ENCODE results near the gene SLITRK6. TPM values are rescaled to one million over a fixed set of nuclear protein-coding genes. Genes with fewer than 3 reads are reported as not detected.

Gene SLITRK6
- total RNA-seq (2021; ENCODE audit: unreplicated experiment) = not detected
- polyA plus RNA-seq (2012) = 0.05 TPM in 1 of 2 replicates, not detected in the other
- Bru-seq, nascent RNA = percentile 6 among the genes with signal in this experiment
- BruChase-seq, experiment 1, labeled RNA remaining after a 6-hour chase = percentile 6 among the genes with signal in this experiment
- percentile 14 among the genes with signal in this experiment for BruChase-seq, experiment 2, labeled RNA remaining after a 2-hour chase
- long read RNA-seq = 0 reads

GRCh38 chr13:85799097-85799582 is at the start of gene SLITRK6:
TSS of gene SLITRK6 (minus strand) at chr13:85799419. CDS start at chr13:85796508, 2,911 bp downstream.
- Histone ChIP-seq H3K4me2 (ENCODE audit: low read length) (0 out of 2 replicates have a peak within 1 kb of the TSS, but pooled peaks have one; percentile 12), H3K4me3 (replicated peaks in 1 of 2; ENCODE audit: low read depth in 1 of 2, low read length in 2 of 2) (no peak within 1 kb of the TSS), H3K9ac (ENCODE audit: low read length) (no peak within 1 kb of the TSS), H3K79me2 (ENCODE audit: insufficient read depth, low read length) (no peaks in the 10 kb centered on the region), H3K27ac (ENCODE audit: low read depth, low read length) (no peak within 1 kb of the TSS), H2AFZ (ENCODE audit: low read depth, low read length, poor library complexity, severe bottlenecking) (no peak within 1 kb of the TSS), H3K27me3 (ENCODE audit: insufficient read depth, low read length) (no peaks in the 10 kb centered on the region), H3K9me3 (ENCODE audit: control insufficient read depth in 1 of 2, insufficient read depth in 1 of 2, low read depth in 1 of 2, low read length in 2 of 2) (no peaks in the 10 kb centered on the region; a peak in 1 of 4 replicates), H4K20me1 (ENCODE audit: insufficient read depth) (no peaks in the 10 kb centered on the region), H3K4me1 (ENCODE audit: control insufficient read depth in 1 of 2, insufficient read depth in 2 of 2, low read length in 2 of 2) (no peaks in the 10 kb centered on the region), H3K9me2 (ENCODE audit: insufficient read depth) (no peaks in the 10 kb centered on the region), H3K36me3 (ENCODE audit: control insufficient read depth in 1 of 2, insufficient read depth in 2 of 2, low read length in 2 of 2) (no peaks in the 10 kb centered on the region)
- no TSS peak for BruUV-seq (replicated peaks)
- no peak for TF ChIP-seq CEBPB (IDR thresholded peaks at IDR 0.05; ENCODE audit: low read depth)
- TF ChIP-seq RAD21 (IDR thresholded peaks at IDR 0.05; ENCODE audit: low read depth) = peak; percentile 27; the same call in 1 of the 2 replicates
- ChIA-PET RAD21 (ENCODE audit: low non-redundant PET in 1 of 2, low total read pairs in 2 of 2, uncharacterized antibody in 2 of 2, unreplicated experiment in 2 of 2) (no interaction called here), POLR2A (no interaction called here), CTCF (interaction anchor here (1.4 kb wide), 1 partner anchor 29 kb away, joined by 5 read pairs; no protein-coding TSS in a partner anchor)
- DNase-seq (ENCODE audit: low read depth, low spot score) = peak; percentile 15
- intact Hi-C loops (cut with micrococcal nuclease) = no loop called here
- peak; percentile 75 for ATAC-seq

- Histone ChIP-seq H3K9ac (ENCODE audit: low read length) (no peak overlapping the region), H3K36me3 (ENCODE audit: control insufficient read depth in 1 of 2, insufficient read depth in 2 of 2, low read length in 2 of 2) (no peaks in the 10 kb centered on the region), H3K27ac (ENCODE audit: low read depth, low read length) (no peak overlapping the region), H3K27me3 (ENCODE audit: insufficient read depth, low read length) (no peaks in the 10 kb centered on the region), H3K4me1 (ENCODE audit: control insufficient read depth in 1 of 2, insufficient read depth in 2 of 2, low read length in 2 of 2) (no peaks in the 10 kb centered on the region), H3K79me2 (ENCODE audit: insufficient read depth, low read length) (no peaks in the 10 kb centered on the region), H4K20me1 (ENCODE audit: insufficient read depth) (no peaks in the 10 kb centered on the region), H3K9me2 (ENCODE audit: insufficient read depth) (no peaks in the 10 kb centered on the region), H3K4me2 (ENCODE audit: low read length) (no peak overlapping the region), H2AFZ (ENCODE audit: low read depth, low read length, poor library complexity, severe bottlenecking) (no peak overlapping the region), H3K4me3 (replicated peaks in 1 of 2; ENCODE audit: low read depth in 1 of 2, low read length in 2 of 2) (no peak overlapping the region), H3K9me3 (ENCODE audit: control insufficient read depth in 1 of 2, insufficient read depth in 1 of 2, low read depth in 1 of 2, low read length in 2 of 2) (peaks cover 6 to 11% of the 10 kb centered on the region in 2 experiments; a peak in 2 of 4 replicates)
- intact Hi-C loops (cut with micrococcal nuclease) = no loop called here
- no peak for ATAC-seq
- POLR2A ChIA-PET = no interaction called here
- RAD21 ChIA-PET (ENCODE audit: low non-redundant PET in 1 of 2, low total read pairs in 2 of 2, uncharacterized antibody in 2 of 2, unreplicated experiment in 2 of 2) = no interaction called here
- no TSS peak for BruUV-seq (replicated peaks)
- CTCF ChIA-PET = no interaction called here
- DNase-seq (ENCODE audit: low read depth, low spot score) = no peak
- no peak for TF ChIP-seq CBX3 (IDR thresholded peaks at IDR 0.05; ENCODE audit: low read depth)
- no peak for TF ChIP-seq ZBTB33 (IDR thresholded peaks at IDR 0.05; ENCODE audit: extremely low read depth, insufficient replicate concordance, low read length)
- no peak for TF ChIP-seq REST (IDR thresholded peaks at IDR 0.05; ENCODE audit: low read depth)
- no peak for TF ChIP-seq ATF3 (IDR thresholded peaks at IDR 0.05)
- TF ChIP-seq JUND (IDR thresholded peaks at IDR 0.05) = no peak
- no peak for TF ChIP-seq ZFX (IDR thresholded peaks at IDR 0.05)
- no peak for TF ChIP-seq MAX (IDR thresholded peaks at IDR 0.05)
- TF ChIP-seq CTCF (IDR thresholded peaks at IDR 0.05 in 2 of 3, conservative IDR thresholded peaks at IDR 0.05 in 1 of 3; ENCODE audit: borderline replicate concordance in 1 of 3, insufficient read depth in 1 of 3, low read depth in 2 of 3, low read length in 2 of 3) = no peak
- no peak for TF ChIP-seq EZH2 (IDR thresholded peaks at IDR 0.05)
These were observed 47.8 kb upstream of the SLITRK6 start for GRCh38 chr13:85847012-85847411.
